ENCODE data around the gene COL25A1. TPM values are rescaled to one million over a fixed set of nuclear protein-coding genes. Genes with fewer than 3 reads are reported as not detected.

The COL25A1 gene
- total RNA-seq (2014; rRNA removed; shearing (Covaris generic)), result 2.1 and 2.5 TPM in 2 replicates

DNA sequence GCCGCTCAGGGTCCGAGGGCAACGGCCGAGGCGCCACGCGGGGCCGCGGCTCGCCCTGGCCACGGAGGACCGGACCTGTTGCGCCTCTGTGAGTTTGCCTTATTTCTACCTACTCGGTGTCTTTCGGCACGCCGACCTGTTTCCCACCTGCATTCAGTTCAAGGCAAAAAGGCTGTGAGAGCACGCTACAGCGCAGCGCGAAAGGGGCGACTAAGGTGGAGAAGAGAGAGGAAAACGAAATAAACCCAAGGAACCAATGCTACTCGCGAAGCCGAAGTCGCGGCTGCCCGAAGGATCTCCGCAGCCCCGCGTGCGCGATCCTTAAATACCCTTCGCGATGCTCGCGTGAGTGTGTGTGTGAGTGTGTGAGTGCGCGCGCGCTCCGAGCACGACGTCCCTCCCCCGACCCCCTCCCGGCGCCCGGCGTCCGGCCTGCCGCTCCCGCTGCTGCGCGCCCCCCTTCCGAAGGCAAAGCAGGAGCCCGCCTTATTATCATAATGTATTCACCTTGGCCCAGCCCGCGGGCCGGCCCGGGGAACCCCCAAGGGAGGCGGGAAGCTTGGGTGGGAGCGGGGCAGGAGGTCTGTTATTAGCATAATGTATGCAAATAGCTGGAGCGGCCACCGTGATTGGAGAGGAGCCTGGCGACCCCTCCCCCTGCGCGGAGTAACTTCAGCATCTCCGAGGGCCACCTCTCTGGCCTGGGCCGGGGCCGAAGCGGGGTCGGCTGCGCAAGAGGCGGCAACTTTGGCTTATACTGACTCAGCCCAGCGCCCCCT, at the start of gene COL25A1:
COL25A1 (minus strand) TSS at position 298 of the 779 bp plus-strand sequence.
- peak within 1 kb of the TSS; percentile 77 for H3K4me3 ChIP-seq (ENCODE audit: insufficient read depth, low read depth, low read length)
- H3K36me3 ChIP-seq (replicated peaks; ENCODE audit: control insufficient read depth, insufficient read depth, low read length), result no peaks in the 10 kb centered on the region
- H3K27me3 ChIP-seq (ENCODE audit: control insufficient read depth, insufficient read depth, low read length), result peaks cover 22% of the 10 kb centered on the region
- DNase-seq, result peak; percentile 94

DNA sequence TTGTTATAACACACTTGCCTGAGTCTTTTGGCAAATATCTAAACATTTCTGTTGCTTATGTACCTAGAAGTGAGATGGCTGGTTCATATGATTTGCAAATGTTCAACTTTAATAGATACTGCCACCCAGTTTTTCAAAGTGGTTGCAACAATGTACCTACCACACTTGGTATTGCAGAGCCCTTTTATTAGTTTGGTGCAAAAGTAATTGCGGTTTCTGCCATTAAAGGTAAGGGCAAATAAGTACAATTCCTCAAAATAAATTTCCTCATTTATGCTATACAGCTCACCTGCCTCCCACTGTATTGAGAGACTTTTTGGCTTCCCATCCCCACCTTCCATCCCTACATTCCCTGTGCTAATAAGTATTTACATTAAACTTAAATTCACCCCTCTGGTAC, 47.7 kb upstream of the COL25A1 start:
- no peak for DNase-seq
- no peaks in the 10 kb centered on the region for H3K36me3 ChIP-seq (replicated peaks; ENCODE audit: control insufficient read depth, insufficient read depth, low read length)
- H3K4me3 ChIP-seq (ENCODE audit: insufficient read depth, low read depth, low read length), result no peak overlapping the region
- no peaks in the 10 kb centered on the region for H3K27me3 ChIP-seq (ENCODE audit: control insufficient read depth, insufficient read depth, low read length)

DNA sequence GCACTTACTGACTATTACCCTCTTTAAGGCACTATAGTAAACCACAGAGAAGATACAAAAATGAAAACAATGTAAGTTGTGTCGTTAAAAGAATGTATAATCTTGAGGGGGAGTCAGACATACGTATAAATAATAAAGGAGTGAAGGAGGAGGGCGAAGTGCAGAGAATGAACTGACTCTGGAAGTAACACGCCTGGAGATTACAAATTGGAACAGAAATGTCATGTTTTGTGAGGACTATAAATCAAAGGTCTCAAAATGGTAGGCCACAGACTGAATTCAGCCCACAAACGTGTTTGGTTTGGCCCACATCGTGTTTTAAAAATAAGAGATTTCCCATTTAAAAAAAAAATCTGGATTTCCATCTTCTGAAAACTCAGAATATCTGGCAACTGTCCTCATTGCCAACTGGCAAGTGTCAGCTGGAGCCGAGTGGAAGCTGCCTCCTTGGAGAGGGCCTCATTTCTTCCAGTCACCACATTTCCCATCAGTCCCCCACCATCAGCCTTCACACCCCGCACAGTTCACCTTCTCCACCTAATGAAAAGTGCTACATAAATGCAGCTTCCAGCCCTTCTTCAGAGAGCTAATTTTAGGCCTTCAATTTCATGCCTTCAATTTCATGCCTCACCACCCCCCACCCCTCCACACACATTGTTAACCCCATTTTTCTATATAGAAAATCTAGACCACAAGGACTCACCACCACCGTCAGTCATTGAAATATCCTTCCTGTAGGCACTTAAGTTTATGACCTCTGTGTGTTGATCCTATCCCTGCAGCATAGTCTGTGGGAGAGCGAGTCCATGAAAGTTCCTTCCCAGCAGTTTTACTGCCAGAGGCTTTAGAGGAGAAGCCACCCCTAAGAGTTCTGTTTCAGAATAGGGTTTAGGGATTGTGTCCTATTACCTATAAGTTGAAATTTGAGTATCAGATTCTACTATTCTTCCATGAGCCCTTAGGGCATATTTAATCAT, 32.0 kb upstream of the COL25A1 start:
- H3K36me3 ChIP-seq (replicated peaks; ENCODE audit: control insufficient read depth, insufficient read depth, low read length), result no peaks in the 10 kb centered on the region
- H3K27me3 ChIP-seq (ENCODE audit: control insufficient read depth, insufficient read depth, low read length), result no peaks in the 10 kb centered on the region
- DNase-seq, result no peak
- no peak overlapping the region for H3K4me3 ChIP-seq (ENCODE audit: insufficient read depth, low read depth, low read length)

DNA sequence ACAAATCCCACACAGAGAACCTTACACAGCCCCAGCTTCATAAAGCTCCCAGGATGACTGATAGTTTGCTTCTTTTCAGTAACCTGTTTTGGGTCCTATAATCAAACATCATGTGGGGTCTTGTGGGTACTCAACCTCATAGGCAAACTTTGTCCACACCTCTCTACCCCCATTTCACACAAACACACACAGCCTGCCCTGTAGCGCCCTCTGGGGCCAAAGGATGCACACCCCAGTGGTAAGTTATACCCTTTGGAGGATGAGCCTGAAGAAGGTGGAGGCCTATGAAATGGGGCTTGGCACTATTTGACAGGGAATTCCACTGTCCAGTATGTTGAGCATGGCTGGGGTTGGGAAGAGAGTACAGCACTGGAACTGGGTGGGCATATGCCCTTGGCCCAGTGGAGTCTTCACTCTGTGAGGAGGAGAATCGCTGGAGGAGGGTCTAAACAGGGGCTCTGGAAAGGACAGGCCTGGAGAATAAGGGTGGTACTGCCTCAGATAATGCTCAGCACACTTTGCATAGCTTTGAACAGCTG, 30.5 kb upstream of the COL25A1 start:
- no peaks in the 10 kb centered on the region for H3K27me3 ChIP-seq (ENCODE audit: control insufficient read depth, insufficient read depth, low read length)
- H3K36me3 ChIP-seq (replicated peaks; ENCODE audit: control insufficient read depth, insufficient read depth, low read length), result no peaks in the 10 kb centered on the region
- no peak overlapping the region for H3K4me3 ChIP-seq (ENCODE audit: insufficient read depth, low read depth, low read length)
- DNase-seq, result peak; percentile 78

DNA sequence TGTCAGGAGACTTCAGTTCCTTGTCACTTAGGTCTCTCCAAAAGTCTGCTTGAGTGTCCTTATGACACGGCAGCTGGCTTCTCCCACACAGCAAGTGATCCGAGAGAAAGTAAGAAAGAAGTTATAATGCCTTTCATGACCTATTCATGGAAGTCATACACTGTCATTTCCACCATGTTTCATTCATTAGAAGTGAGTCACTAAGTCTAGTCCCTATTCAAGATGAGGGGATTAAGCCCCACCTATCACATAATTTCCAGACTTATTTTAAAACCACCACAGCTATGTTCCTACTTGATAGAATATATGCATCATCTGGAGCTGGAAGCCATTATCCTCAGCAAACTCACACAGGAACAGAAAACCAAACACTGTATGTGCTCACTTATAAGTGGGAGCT, 25.2 kb upstream of the COL25A1 start:
- H3K27me3 ChIP-seq (ENCODE audit: control insufficient read depth, insufficient read depth, low read length), result no peaks in the 10 kb centered on the region
- no peaks in the 10 kb centered on the region for H3K36me3 ChIP-seq (replicated peaks; ENCODE audit: control insufficient read depth, insufficient read depth, low read length)
- H3K4me3 ChIP-seq (ENCODE audit: insufficient read depth, low read depth, low read length), result no peak overlapping the region
- DNase-seq, result no peak

DNA sequence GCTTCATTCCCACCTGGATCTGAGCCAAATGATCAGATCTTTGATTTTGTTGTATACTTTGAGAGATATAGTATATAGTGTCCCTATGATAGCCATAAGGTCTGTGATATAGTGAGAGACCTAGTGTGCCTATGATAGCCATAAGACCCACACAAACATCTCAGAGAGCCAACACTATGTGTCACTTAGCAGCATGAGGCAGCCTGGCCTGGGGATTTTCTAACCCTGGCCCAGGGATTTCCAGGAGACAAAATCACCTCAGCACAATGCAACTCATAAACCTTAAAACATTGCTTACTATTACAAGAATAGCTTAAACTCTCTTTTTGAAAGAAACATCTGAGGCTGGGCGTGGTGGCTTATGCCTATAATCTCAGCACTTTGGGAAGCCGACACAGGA, 23.2 kb upstream of the COL25A1 start:
- no peak for DNase-seq
- Histone ChIP-seq H3K27me3 (ENCODE audit: control insufficient read depth, insufficient read depth, low read length) (no peaks in the 10 kb centered on the region), H3K4me3 (ENCODE audit: insufficient read depth, low read depth, low read length) (no peak overlapping the region), H3K36me3 (replicated peaks; ENCODE audit: control insufficient read depth, insufficient read depth, low read length) (no peaks in the 10 kb centered on the region)

DNA sequence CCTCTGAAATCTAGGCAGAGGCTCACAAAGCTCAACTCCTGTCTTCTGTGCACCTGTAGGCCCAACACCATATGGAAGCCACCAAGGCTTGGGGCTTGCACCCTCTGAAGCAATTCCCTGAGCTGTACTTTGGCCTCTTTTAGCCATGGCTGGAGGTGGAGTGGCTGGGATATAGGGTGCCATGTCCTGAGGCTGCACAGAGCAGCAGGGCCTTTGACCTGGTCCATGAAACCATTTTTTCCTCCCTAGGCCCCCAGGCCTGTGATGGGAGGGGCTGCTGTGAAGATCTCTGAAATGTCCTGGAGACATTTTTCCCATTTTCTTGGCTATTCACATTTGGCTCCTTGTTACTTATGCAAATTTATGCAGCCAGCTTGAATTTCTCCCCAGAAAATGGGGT, 20.9 kb upstream of the COL25A1 start:
- Histone ChIP-seq H3K36me3 (replicated peaks; ENCODE audit: control insufficient read depth, insufficient read depth, low read length) (no peaks in the 10 kb centered on the region), H3K4me3 (ENCODE audit: insufficient read depth, low read depth, low read length) (no peak overlapping the region), H3K27me3 (ENCODE audit: control insufficient read depth, insufficient read depth, low read length) (no peaks in the 10 kb centered on the region)
- DNase-seq, result no peak

DNA sequence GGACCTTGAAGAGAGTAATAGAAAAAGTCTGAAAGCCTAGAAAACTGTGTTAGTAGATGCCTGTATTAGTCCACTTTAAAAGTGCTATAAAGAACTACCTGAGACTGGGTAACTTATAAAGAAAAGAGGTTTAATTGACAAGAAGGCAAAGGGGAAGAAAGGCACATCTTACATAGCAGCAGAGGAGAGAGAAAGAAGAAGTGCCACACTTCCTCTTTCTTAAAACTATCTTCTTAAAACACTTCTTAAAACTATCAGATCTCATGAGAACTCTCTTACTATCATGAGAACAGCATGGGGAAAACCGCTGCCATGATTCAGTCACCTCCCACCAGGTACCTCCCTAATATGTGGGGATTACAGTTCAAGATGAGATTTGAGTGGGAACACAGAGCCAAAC, 18.8 kb upstream of the COL25A1 start:
- Histone ChIP-seq H3K36me3 (replicated peaks; ENCODE audit: control insufficient read depth, insufficient read depth, low read length) (no peaks in the 10 kb centered on the region), H3K27me3 (ENCODE audit: control insufficient read depth, insufficient read depth, low read length) (no peaks in the 10 kb centered on the region), H3K4me3 (ENCODE audit: insufficient read depth, low read depth, low read length) (no peak overlapping the region)
- no peak for DNase-seq

DNA sequence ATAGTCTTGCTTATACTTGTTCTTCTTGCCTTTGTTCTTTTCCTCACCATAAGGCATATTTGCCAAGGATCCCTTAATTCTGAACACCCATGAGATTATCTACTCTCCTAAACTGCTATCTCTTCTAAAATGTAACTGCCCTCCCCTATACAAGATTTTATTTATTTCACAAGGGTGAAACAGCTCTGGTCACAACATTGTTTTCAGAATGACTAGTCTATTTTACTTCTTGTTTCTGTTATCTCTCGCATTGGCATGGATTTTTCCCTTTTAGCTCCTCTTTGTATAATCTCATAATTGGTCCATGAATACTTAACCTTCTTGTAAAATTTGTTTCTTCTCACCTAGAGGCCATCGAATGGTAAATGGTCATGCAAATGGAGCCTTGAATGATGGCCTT, 17.2 kb upstream of the COL25A1 start:
- no peak for DNase-seq

DNA sequence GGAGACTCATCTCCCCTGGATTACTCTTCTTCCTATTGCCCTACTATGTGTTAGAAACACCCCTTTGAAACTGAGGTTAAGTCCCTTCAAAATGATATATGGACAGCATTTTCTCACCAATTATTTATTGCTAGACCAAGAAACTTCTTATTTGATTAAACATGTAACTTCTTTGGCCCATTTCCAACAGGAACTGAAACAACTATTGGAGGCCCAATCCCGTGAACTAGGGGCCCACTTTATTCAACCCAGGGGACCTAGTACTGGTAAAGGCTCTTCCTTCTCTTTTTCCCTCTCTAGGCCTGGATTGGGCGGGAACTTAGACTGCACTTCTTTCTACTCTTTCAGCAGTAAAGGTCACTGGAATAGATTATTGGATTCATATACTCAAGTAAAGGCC, 16.7 kb upstream of the COL25A1 start:
- DNase-seq, result no peak
- H3K36me3 ChIP-seq (replicated peaks; ENCODE audit: control insufficient read depth, insufficient read depth, low read length), result no peaks in the 10 kb centered on the region
- H3K4me3 ChIP-seq (ENCODE audit: insufficient read depth, low read depth, low read length), result no peak overlapping the region
- H3K27me3 ChIP-seq (ENCODE audit: control insufficient read depth, insufficient read depth, low read length), result no peaks in the 10 kb centered on the region

More for the DNA sequence above, 17.2 kb upstream of the COL25A1 start:
- Histone ChIP-seq H3K36me3 (replicated peaks; ENCODE audit: control insufficient read depth, insufficient read depth, low read length) (no peaks in the 10 kb centered on the region), H3K27me3 (ENCODE audit: control insufficient read depth, insufficient read depth, low read length) (no peaks in the 10 kb centered on the region), H3K4me3 (ENCODE audit: insufficient read depth, low read depth, low read length) (no peak overlapping the region)

DNA sequence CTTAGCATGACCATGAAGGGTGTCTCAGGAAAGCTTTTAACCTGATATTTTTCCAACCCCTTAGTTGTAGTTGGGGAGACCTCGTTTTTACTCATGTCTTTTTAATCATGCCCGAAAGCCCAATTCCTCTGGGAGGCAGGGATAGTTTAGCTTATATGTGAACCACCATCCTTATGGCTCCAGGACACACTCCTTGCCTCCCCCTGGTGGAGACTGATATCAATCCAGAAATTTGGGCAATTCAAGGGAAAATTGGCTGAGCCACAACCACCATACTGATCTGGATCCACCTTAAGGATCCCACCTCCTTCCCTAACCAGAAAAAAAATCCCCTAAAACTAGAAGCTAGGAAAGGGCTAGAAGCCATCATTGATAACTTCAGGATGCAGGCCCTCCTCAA, 13.4 kb upstream of the COL25A1 start:
- DNase-seq, result peak; percentile 16
- H3K36me3 ChIP-seq (replicated peaks; ENCODE audit: control insufficient read depth, insufficient read depth, low read length), result no peaks in the 10 kb centered on the region
- no peaks in the 10 kb centered on the region for H3K27me3 ChIP-seq (ENCODE audit: control insufficient read depth, insufficient read depth, low read length)
- no peak overlapping the region for H3K4me3 ChIP-seq (ENCODE audit: insufficient read depth, low read depth, low read length)

DNA sequence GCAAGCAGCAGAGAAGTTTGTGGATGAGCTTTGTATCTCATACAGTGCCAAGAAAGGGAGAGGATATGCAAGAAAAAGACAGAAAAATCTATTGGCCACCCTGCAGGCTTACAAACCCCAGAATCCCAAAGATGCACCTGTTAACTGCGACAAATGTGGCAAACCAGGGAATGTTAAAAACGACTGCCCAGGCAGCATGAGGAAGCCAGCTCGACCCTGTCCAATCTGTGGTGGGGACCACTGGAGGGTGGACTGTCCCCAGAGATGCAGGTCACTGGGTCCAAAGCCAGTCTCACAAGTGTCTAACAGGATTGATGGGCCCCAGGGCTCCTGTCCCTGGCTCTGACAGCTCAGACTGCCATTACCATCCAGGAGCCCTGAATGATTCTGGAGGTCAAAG, 12.9 kb upstream of the COL25A1 start:
- H3K36me3 ChIP-seq (replicated peaks; ENCODE audit: control insufficient read depth, insufficient read depth, low read length), result no peaks in the 10 kb centered on the region
- H3K27me3 ChIP-seq (ENCODE audit: control insufficient read depth, insufficient read depth, low read length), result no peaks in the 10 kb centered on the region
- no peak for DNase-seq
- no peak overlapping the region for H3K4me3 ChIP-seq (ENCODE audit: insufficient read depth, low read depth, low read length)

DNA sequence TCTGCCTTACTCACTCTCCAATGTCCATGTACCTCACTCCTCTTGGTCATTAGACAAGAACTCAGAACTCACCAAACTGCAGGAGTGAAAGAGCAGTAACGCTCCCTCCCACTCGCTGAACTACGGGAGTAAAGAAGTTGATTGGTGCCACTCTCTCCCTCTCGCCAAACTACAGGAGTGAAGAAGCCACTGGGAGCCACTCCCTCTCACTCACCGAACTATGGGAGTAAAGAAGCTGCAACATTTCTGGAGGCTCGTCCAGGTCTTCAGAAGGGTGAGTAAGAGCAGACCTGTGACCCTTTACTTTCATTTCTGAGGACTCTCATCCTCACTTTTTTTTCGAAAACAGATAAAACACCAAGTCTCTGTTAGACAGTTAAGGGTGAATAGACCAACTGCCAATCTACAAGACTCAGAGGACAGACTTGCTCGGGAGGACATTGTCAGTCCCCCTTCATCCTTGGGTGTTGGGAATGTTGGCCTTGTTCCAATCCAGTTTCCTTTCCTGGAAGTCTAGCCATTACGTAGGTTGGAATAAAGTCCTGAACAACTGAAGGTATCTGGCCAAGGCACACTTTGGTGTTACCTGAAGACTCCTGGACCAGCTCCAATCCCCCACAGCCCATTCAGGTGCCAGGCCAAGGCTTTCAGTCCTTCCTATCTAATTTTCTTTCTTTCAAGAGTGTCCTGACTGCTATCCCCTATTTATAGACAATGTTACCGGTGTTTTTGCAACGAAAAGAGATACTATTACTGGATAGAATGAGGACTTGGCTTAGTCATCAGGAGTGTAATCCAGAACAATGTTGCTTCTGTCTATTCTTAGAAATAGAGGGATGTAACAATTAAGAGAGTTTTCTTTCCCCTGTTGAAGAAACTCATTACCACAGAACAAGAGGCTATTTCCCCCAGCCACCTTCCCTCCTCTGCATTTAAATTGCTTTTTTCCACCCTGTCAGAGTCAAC, 11.0 kb upstream of the COL25A1 start:
- DNase-seq, result no peak
- Histone ChIP-seq H3K36me3 (replicated peaks; ENCODE audit: control insufficient read depth, insufficient read depth, low read length) (no peaks in the 10 kb centered on the region), H3K4me3 (ENCODE audit: insufficient read depth, low read depth, low read length) (no peak overlapping the region), H3K27me3 (ENCODE audit: control insufficient read depth, insufficient read depth, low read length) (no peaks in the 10 kb centered on the region)

DNA sequence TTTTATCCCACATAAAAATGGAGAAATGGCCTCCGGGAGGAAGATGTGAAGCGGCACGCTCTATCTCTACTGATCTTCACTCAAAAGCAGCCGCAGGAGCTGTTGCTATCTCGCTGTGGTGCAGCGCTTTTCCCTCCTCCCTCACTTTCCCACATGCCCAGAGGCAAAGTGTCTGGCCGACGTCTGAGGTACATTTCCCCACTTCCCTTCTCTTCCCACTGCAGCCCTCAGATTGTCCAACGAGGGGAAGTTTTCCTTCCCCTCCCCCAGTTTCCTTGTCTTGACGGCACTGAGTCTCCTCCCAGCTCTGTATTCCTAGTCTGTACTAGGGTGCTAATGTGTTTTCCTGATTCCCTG, 660 bp upstream of the COL25A1 start:
- DNase-seq, result no peak
- Histone ChIP-seq H3K4me3 (ENCODE audit: insufficient read depth, low read depth, low read length) (peak overlapping the region; percentile 77), H3K27me3 (ENCODE audit: control insufficient read depth, insufficient read depth, low read length) (peaks cover 22% of the 10 kb centered on the region), H3K36me3 (replicated peaks; ENCODE audit: control insufficient read depth, insufficient read depth, low read length) (no peaks in the 10 kb centered on the region)
